AG04450 (cell line): ENCODE measurements around the gene FMN2. TPM values are rescaled to one million over a fixed set of nuclear protein-coding genes. Genes with fewer than 3 reads are reported as not detected.

Experiments
- CTCF ChIA-PET: fragments of 300-600, 350-600 bp; formaldehyde crosslinking; extraction: SDS; loops from one replicate; lab custom pipeline; 2022; ENCODE audit warnings: antibody characterized with exemption, inconsistent platforms; lab: Charles Lee
- POLR2A ChIA-PET: fragments of 350-600 bp; formaldehyde crosslinking; extraction: SDS; loops from one replicate; lab custom pipeline; 2021; ENCODE audit warnings: antibody characterized with exemption, inconsistent platforms; lab: Yijun Ruan, JAX
- DNase-seq: peaks from one replicate; pipeline ENCODE4 v3.0.0-alpha.2; 2011; ENCODE audit warnings: low read depth, low spot score
- H3K27ac ChIP-seq: one replicate; pipeline ENCODE4 v1.5.1; 2012; ENCODE audit warnings: low read depth, low read length, control low read depth
- H3K27me3 ChIP-seq: one replicate; pipeline ENCODE4 v1.6.0; 2012; ENCODE audit warnings: low read length; ENCODE audit not compliant: control insufficient read depth, insufficient read depth
- H3K4me3 ChIP-seq: 2 replicates; pipeline ENCODE4 v1.5.1; 2011; ENCODE audit warnings: mild to moderate bottlenecking, low read depth, low read length, control low read depth
- H3K9me3 ChIP-seq: 2 replicates; pipeline ENCODE4 v1.5.1; 2012; ENCODE audit warnings: low read length; ENCODE audit not compliant: control insufficient read depth, insufficient read depth
- polyA plus RNA-seq: library from polyadenylated mRNA; depleted of rRNA; stranded (reverse); fragments of >200 nt; gene quantifications from 2 replicates; pipeline ENCODE4 v1.2.3, GENCODE V29; 2011
- TF ChIP-seq, protein P1 (sequence below): IDR thresholded peaks from 2 replicates; pipeline ENCODE4 v1.5.1; 2011; ENCODE audit warnings: low read depth, low read length, control low read depth, inconsistent platforms

Gene FMN2
- polyA plus RNA-seq, 1 experiment: 6.9 TPM

DNA sequence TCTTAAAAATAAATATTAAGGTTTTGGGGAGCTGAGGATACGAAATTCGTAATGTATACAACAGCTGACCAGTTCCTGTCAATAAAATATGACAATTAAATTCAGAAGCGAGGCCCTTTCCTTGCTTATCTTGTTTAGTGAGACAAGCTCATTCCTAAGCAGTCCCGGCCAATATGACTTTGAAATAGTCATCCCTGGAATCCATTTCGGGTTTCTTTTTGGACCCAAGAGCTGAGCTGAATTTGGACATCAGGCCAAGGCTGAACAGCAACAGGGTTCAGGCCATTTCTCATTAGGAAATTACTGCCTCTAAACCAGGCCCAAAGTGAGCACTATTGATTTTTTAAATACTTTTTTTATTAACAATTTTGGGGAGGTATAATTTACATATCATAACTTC is 17.3 kb upstream of the FMN2 start:
- Histone ChIP-seq H3K27ac (no peak overlapping the region), H3K9me3 (no peaks in the 10 kb centered on the region; the same call in 1 of the 2 replicates), H3K27me3 (no peaks in the 10 kb centered on the region), H3K4me3 (no peak overlapping the region)
- ChIA-PET POLR2A (no interaction called here), CTCF (interaction anchor here (1.0 kb wide), 1 partner anchor 75 kb away, joined by 3 read pairs; no protein-coding TSS in a partner anchor)
- no peak for DNase-seq
- TF ChIP-seq, protein P1, sequence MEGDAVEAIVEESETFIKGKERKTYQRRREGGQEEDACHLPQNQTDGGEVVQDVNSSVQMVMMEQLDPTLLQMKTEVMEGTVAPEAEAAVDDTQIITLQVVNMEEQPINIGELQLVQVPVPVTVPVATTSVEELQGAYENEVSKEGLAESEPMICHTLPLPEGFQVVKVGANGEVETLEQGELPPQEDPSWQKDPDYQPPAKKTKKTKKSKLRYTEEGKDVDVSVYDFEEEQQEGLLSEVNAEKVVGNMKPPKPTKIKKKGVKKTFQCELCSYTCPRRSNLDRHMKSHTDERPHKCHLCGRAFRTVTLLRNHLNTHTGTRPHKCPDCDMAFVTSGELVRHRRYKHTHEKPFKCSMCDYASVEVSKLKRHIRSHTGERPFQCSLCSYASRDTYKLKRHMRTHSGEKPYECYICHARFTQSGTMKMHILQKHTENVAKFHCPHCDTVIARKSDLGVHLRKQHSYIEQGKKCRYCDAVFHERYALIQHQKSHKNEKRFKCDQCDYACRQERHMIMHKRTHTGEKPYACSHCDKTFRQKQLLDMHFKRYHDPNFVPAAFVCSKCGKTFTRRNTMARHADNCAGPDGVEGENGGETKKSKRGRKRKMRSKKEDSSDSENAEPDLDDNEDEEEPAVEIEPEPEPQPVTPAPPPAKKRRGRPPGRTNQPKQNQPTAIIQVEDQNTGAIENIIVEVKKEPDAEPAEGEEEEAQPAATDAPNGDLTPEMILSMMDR: no peak

DNA sequence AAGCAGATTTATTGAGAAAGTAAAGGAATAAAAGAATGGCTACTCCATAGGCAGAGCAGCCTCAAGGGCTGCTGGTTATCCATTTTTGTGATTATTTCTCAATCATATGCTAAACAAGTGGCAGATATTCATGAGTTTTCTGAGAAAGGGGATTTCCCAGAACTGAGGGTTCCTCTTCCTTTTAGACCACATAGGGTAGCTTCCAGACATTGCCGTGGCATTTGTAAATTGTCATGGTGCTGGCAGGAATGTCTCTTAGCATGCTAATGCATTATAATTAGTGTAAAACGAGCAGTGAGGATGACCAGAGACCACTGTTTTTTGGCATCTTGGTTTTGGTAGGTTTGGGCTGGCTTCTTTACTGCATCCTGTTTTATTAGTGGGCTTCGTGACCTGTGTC is 16.8 kb upstream of the FMN2 start:
- Histone ChIP-seq H3K4me3 (no peak overlapping the region), H3K27me3 (no peaks in the 10 kb centered on the region), H3K27ac (no peak overlapping the region), H3K9me3 (no peaks in the 10 kb centered on the region; the same call in 1 of the 2 replicates)
- TF ChIP-seq, protein P1: no peak
- CTCF ChIA-PET: interaction anchor here (1.0 kb wide), 1 partner anchor 75 kb away, joined by 3 read pairs; no protein-coding TSS in a partner anchor
- POLR2A ChIA-PET: no interaction called here
- no peak for DNase-seq

DNA sequence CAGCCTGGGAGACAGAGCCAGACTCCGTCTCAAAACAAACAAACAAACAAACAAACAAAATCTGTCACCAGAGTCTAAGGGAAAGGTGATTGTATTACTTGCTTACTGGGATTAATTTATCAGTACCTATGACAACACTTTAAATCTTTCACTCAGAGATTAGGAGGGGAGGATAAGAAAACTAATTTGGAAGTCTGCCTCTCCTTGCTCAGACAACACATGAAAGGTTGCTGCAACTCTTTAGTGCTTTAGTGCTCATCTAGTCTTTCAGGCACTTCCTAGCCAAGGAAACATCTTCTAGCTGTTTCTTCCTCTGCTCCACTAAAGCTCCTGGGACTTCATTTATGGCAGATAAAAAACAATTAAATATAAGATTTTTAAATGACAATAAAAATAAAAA is 7.3 kb upstream of the FMN2 start:
- no peaks in the 10 kb centered on the region for H3K27me3 ChIP-seq
- DNase-seq: no peak
- H3K9me3 ChIP-seq: no peaks in the 10 kb centered on the region
- TF ChIP-seq, protein P1: no peak
- H3K27ac ChIP-seq: no peak overlapping the region
- POLR2A ChIA-PET: no interaction called here
- CTCF ChIA-PET: interaction anchor here (1.0 to 1.1 kb wide), 2 partner anchors 65 to 85 kb away, joined by 3 read pairs; no protein-coding TSS in a partner anchor
- H3K4me3 ChIP-seq: no peak overlapping the region

DNA sequence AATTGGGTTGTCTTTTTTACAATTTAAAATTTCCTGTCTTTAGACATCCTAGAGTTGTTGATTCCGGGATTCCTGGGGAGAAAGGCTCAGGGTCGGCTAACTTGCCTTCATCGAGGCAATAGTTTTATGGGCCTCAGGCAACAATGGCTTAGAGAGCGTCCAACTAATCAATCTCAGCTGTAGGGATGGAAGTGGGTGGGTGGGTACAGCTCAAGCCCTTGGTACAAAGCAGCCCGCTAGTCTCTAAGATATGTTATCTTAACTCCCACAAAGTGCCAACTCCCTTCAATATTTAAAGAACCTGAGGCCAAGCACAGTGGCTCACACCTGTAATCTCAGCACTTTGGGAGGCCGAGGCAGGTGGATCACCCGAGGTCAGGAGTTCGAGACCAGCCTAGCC is 6.9 kb upstream of the FMN2 start:
- no peaks in the 10 kb centered on the region for H3K9me3 ChIP-seq
- ChIA-PET CTCF (interaction anchor here (1.0 to 1.1 kb wide), 2 partner anchors 65 to 85 kb away, joined by 3 read pairs; no protein-coding TSS in a partner anchor), POLR2A (no interaction called here)
- DNase-seq: no peak
- no peak overlapping the region for H3K27ac ChIP-seq
- H3K27me3 ChIP-seq: no peaks in the 10 kb centered on the region
- no peak overlapping the region for H3K4me3 ChIP-seq
- TF ChIP-seq, protein P1: no peak

DNA sequence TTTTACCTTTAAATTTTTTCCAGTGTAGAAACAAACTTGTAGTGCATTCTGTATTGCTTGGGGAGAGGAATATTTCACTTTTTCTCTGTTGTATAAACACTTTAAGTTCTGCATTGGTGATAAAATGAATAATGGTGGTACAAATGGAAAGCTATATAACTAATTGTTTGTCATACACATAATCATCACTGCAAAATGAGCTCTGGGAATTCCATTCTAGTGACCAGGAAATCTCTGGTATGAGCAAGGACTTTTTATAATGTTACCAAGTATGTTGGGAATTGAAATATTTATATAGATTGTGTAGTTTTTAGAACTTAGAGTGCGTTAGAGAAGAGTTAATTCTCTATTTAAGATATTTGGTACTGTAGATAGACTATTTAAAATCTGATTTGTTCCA is 5.0 kb upstream of the FMN2 start:
- Histone ChIP-seq H3K27me3 (no peaks in the 10 kb centered on the region), H3K4me3 (no peak overlapping the region), H3K9me3 (no peaks in the 10 kb centered on the region), H3K27ac (no peak overlapping the region)
- TF ChIP-seq, protein P1: no peak
- ChIA-PET POLR2A (no interaction called here), CTCF (interaction anchor here (0.8 to 1.3 kb wide), 3 partner anchors 10 to 81 kb away, joined by 3 to 5 read pairs (median 3); no protein-coding TSS in a partner anchor)
- DNase-seq: no peak
